ENCODE data around the gene CRYBG2.

The CRYBG2 gene

GRCh38 chr1:26289158-26290059 is 64.5 kb downstream of the CRYBG2 start:
- CTCF ChIA-PET: interaction anchor here (1.1 to 2.2 kb wide), 4 partner anchors 10 to 32 kb away, joined by 3 to 6 read pairs (median 4); partner anchors contain the start of gene SH3BGRL3
- TF ChIP-seq LEF1 (IDR thresholded peaks at IDR 0.05; ENCODE audit: borderline replicate concordance) (no peak), HDGF (IDR thresholded peaks at IDR 0.05; ENCODE audit: borderline replicate concordance) (no peak), PKNOX1 (IDR thresholded peaks at IDR 0.05) (no peak), FOXM1 (IDR thresholded peaks at IDR 0.05; ENCODE audit: borderline replicate concordance) (no peak), L3MBTL2 (conservative IDR thresholded peaks at IDR 0.05) (no peak), BHLHE40 (IDR thresholded peaks at IDR 0.05; ENCODE audit: borderline replicate concordance) (no peak), ZNF384 (IDR thresholded peaks at IDR 0.05) (no peak), TARDBP (IDR thresholded peaks at IDR 0.05) (no peak)
- DNase-seq (ENCODE audit: extremely low spot score): no peak
- POLR2A ChIA-PET: interaction anchor here (1.3 kb wide), 1 partner anchor 18 kb away, joined by 5 read pairs; the partner anchor contains the start of gene UBXN11

- POLR2A ChIA-PET: interaction anchor here (1.3 kb wide), 1 partner anchor 19 kb away, joined by 5 read pairs; the partner anchor contains the start of gene UBXN11
- CTCF ChIA-PET: interaction anchor here (1.1 to 2.2 kb wide), 4 partner anchors 9 to 33 kb away, joined by 3 to 6 read pairs (median 4); partner anchors contain the start of gene SH3BGRL3
- no peak for DNase-seq (ENCODE audit: extremely low spot score)
- TF ChIP-seq HDGF (IDR thresholded peaks at IDR 0.05; ENCODE audit: borderline replicate concordance) (no peak), FOXA1 (IDR thresholded peaks at IDR 0.05) (no peak), BHLHE40 (IDR thresholded peaks at IDR 0.05; ENCODE audit: borderline replicate concordance) (no peak), FOXM1 (IDR thresholded peaks at IDR 0.05; ENCODE audit: borderline replicate concordance) (no peak), L3MBTL2 (conservative IDR thresholded peaks at IDR 0.05) (no peak), LEF1 (IDR thresholded peaks at IDR 0.05; ENCODE audit: borderline replicate concordance) (no peak), NFRKB (IDR thresholded peaks at IDR 0.05) (no peak), ZNF384 (IDR thresholded peaks at IDR 0.05) (no peak)
These were observed 65.5 kb downstream of the CRYBG2 start for GRCh38 chr1:26288311-26288941.

GRCh38 chr1:26287811-26288210 is 66.1 kb downstream of the CRYBG2 start:
- ChIA-PET CTCF (interaction anchor here (1.3 to 1.5 kb wide), 2 partner anchors 8 to 28 kb away, joined by 4 to 5 read pairs; partner anchors contain the start of gene SH3BGRL3), POLR2A (no interaction called here)
- no peak for DNase-seq (ENCODE audit: extremely low spot score)
- TF ChIP-seq ELF4 (IDR thresholded peaks at IDR 0.05): no peak
- TF ChIP-seq CTBP1 (IDR thresholded peaks at IDR 0.05; ENCODE audit: borderline replicate concordance): no peak
- no peak for TF ChIP-seq PKNOX1 (IDR thresholded peaks at IDR 0.05)
- no peak for TF ChIP-seq FOXA1 (IDR thresholded peaks at IDR 0.05)
- TF ChIP-seq SP1 (IDR thresholded peaks at IDR 0.05): no peak
- no peak for TF ChIP-seq FOXK2 (IDR thresholded peaks at IDR 0.05)
- TF ChIP-seq FOXM1 (IDR thresholded peaks at IDR 0.05; ENCODE audit: borderline replicate concordance): no peak
- TF ChIP-seq LEF1 (IDR thresholded peaks at IDR 0.05; ENCODE audit: borderline replicate concordance): no peak
- no peak for TF ChIP-seq HDGF (IDR thresholded peaks at IDR 0.05; ENCODE audit: borderline replicate concordance)
- no peak for TF ChIP-seq ZNF384 (IDR thresholded peaks at IDR 0.05)
- TF ChIP-seq TARDBP (IDR thresholded peaks at IDR 0.05): no peak
- TF ChIP-seq NFRKB (IDR thresholded peaks at IDR 0.05): no peak
- TF ChIP-seq SUZ12 (IDR thresholded peaks at IDR 0.05): no peak
- TF ChIP-seq BHLHE40 (IDR thresholded peaks at IDR 0.05; ENCODE audit: borderline replicate concordance): no peak
- TF ChIP-seq ARNT (IDR thresholded peaks at IDR 0.05): no peak

GRCh38 chr1:26287033-26287711 is 66.8 kb downstream of the CRYBG2 start:
- POLR2A ChIA-PET: interaction anchor here (1.8 kb wide), 1 partner anchor 20 kb away, joined by 4 read pairs; no protein-coding TSS in a partner anchor

GRCh38 chr1:26286064-26286416 is 67.9 kb downstream of the CRYBG2 start:
- no peak for TF ChIP-seq ZNF384 (IDR thresholded peaks at IDR 0.05)
- TF ChIP-seq FOXK2 (IDR thresholded peaks at IDR 0.05): no peak
- no peak for TF ChIP-seq LEF1 (IDR thresholded peaks at IDR 0.05; ENCODE audit: borderline replicate concordance)
- no peak for TF ChIP-seq HDGF (IDR thresholded peaks at IDR 0.05; ENCODE audit: borderline replicate concordance)
- no peak for TF ChIP-seq ARNT (IDR thresholded peaks at IDR 0.05)
- no peak for TF ChIP-seq L3MBTL2 (conservative IDR thresholded peaks at IDR 0.05)
- no peak for TF ChIP-seq FOXA1 (IDR thresholded peaks at IDR 0.05)
- TF ChIP-seq NFRKB (IDR thresholded peaks at IDR 0.05): no peak
- no peak for TF ChIP-seq FOXM1 (IDR thresholded peaks at IDR 0.05; ENCODE audit: borderline replicate concordance)
- TF ChIP-seq PKNOX1 (IDR thresholded peaks at IDR 0.05): no peak
- no peak for DNase-seq (ENCODE audit: extremely low spot score)
- CTCF ChIA-PET: interaction anchor here (0.7 to 4.0 kb wide), 19 partner anchors 8 to 133 kb away, joined by 3 to 55 read pairs (median 4); partner anchors contain the start of gene UBXN11
- POLR2A ChIA-PET: interaction anchor here (1.0 to 1.8 kb wide), 3 partner anchors 21 to 146 kb away, joined by 4 read pairs; partner anchors contain the start of genes CEP85 and DHDDS

More at GRCh38 chr1:26287033-26287711, 66.8 kb downstream of the CRYBG2 start:
- CTCF ChIA-PET: no interaction called here
- no peak for DNase-seq (ENCODE audit: extremely low spot score)
- TF ChIP-seq BHLHE40 (IDR thresholded peaks at IDR 0.05; ENCODE audit: borderline replicate concordance) (no peak), SUZ12 (IDR thresholded peaks at IDR 0.05) (no peak)
